Omental fat pad (tissue), 4 donors: Measurements from ENCODE around the gene CR1. TPM values are rescaled to one million over a fixed set of nuclear protein-coding genes. Genes with fewer than 3 reads are reported as not detected.

Experiments used
- ATAC-seq: fragments of 150-250 bp; one replicate; pipeline ENCODE4 v1.9.1; 2016; ENCODE audit warnings: mild to moderate bottlenecking, moderate library complexity; ENCODE audit not compliant: low FRiP score
- DNase-seq: peaks from one replicate; pipeline ENCODE4 v3.0.0-alpha.2; 2019; ENCODE audit warnings: low spot score
- CTCF ChIP-seq, 3 donors: fragments of 450-650 bp; IDR thresholded peaks; one replicate each; pipeline ENCODE4 v1.5.1; 2016 to 2017; ENCODE audit warnings: antibody characterized with exemption in 3 of 3, mild to moderate bottlenecking in 3 of 3, moderate library complexity in 2 of 3
- total RNA-seq, 4 donors: library from RNA; depleted of rRNA; stranded (reverse); fragments of >200 nt; gene quantifications; one replicate each; pipeline ENCODE4 v1.1.0, GENCODE V29; 2016

Gene CR1
- total RNA-seq, 4 donors from 2014 or later: 9.1 to 29.2 (median 21.8) TPM

DNA sequence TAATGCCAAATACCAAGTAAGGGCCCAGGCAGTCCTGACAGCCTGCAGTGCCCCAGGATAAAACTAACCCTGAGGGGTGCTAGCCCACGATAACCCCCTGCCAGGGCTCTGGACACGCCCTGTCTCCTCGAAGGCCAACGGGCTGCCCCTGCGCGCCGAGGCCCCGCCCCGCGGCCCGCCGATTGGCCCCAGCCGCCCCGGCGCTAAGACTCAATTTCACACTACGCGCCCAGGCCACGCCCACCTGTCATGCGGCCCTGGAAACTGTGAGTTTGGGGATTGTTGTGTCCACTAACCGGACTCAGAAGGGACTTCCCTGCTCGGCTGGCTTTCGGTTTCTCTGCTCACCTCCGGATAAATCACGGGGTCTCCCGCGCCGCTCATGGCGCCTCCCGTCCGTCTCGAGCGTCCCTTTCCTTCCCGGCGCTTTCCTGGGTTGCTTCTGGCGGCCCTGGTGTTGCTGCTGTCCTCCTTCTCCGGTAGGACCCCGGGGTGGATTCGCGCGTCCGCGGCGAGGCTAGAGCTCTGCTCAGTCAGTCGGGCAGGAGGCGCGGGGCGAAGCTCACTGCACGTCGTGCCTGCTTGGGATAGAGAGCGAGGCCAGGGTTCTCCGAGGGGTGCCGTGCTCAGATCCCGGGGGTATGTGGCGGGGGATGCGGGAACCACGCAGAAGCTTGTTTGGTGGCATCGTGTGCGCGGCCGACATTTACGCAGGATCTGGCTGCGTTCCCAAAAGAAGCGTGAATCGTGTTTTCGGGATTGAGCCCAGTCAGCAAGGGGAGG, 149.1 kb downstream of the CR1 start, which contains the start of gene CR1L:
Gene CR1L, plus strand, starts transcription at position 282 of the 783 bp plus-strand sequence. Its CDS starts 101 bp downstream, at position 383.
- TF ChIP-seq CTCF (IDR thresholded peaks at IDR 0.05): no peak
- peak; percentile 79 for DNase-seq

DNA sequence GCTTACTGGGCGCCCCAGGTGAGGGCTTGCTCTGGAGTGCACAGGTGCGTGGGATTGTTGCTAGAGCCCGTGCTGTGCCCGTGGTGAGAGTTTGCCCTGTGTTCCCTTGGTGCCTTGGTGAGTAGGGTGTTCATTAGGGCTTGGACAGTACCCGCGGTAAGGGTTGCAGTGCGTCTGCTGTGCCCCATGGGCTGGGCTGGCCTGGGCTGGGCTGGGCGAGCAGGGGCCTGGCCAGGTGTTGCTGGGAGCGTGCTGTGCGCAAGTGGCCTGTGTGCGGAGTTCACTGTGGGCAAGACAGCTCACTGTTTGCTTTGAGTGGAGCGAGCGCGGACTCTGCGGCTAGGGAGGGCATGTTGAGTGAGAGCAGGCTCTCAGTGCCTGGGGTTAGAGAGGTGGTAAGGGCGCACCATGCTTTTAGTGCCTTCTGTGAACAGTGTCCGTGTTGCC, 149.7 kb downstream of the CR1 start:
- ATAC-seq: no peak
- TF ChIP-seq CTCF (IDR thresholded peaks at IDR 0.05): no peak
- DNase-seq: no peak

More for the DNA sequence above, 149.1 kb downstream of the CR1 start, which contains the start of gene CR1L:
- ATAC-seq: peak; percentile 95

DNA sequence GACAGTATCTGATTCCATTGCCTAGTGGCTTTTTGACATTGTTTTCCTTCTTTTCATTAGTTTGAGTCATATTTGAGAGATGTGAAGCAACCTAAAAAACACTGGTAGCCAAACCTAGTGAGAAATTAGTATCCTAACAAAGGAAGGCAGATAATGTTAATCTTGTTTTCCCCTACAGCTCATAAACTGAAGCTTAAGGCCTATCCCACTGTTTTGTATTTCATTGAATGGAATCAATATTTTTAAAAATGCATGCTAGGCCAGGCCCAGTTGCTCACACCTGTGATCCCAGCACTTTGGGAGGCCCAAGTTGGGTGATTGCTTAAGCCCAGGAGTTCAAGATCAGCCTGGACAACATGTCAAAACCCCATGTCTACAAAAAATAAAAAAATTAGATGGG, 150.2 kb downstream of the CR1 start:
- DNase-seq (no peak), ATAC-seq (no peak)
- no peak for TF ChIP-seq CTCF (IDR thresholded peaks at IDR 0.05)

- no peak for TF ChIP-seq CTCF (IDR thresholded peaks at IDR 0.05)
- no peak for ATAC-seq
- no peak for DNase-seq
Measured at GRCh38 chr1:207646944-207647579, 151.1 kb downstream of the CR1 start.

- no peak for DNase-seq
- no peak for TF ChIP-seq CTCF (IDR thresholded peaks at IDR 0.05)
- ATAC-seq: no peak
Measured at GRCh38 chr1:207647671-207648333, 151.8 kb downstream of the CR1 start.

DNA sequence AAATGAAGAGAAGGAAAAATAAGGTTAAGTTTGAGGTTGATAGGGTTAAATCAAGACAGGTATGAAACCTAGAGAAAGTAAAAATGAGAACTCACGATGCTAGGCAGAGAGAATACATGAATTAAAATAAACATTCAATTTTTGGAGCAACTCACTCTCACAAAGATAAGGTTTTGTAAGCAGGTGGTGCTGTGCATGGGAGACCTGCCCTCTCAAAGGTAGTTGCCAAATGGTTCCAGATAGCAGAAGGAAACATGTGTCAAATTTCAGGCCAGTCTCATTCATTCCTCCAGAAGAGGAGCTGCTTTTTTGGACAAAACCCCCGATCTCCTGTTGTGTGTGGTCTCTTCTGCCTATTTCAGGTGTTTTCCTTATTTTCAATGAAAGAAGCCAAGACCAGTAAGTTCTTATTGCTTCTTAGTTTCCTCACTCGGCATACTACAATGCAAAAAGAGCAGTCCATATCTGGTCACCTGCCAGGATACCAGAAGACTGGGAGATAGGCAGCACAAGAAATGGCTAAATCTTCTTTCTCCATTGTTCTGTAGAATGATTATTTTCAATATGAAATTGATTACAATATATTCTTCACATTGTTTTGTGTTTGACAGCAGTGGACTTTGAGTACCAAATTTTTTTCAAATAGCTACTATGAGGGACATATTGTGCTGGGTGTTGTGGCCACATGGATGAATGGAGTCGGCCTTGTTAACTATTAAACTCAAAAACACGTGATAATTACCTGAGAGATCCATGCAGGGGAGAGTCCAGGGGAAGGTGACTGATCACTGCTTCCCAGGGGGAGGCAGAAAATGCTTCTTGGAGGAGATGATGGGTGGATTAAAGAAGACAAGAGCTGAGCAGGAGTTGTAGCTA, 152.6 kb downstream of the CR1 start:
- DNase-seq (no peak), ATAC-seq (no peak)
- no peak for TF ChIP-seq CTCF (IDR thresholded peaks at IDR 0.05)
